Uterus (tissue), 4 donors: ENCODE data around the gene AFAP1L1. TPM values are rescaled to one million over a fixed set of nuclear protein-coding genes. Genes with fewer than 3 reads are reported as not detected.

ENCODE experiments used
- DNase-seq, 2 donors: peaks; one replicate each; pipeline ENCODE4 v3.0.0-alpha.2; 2019 to 2020
- H3K27ac ChIP-seq, 2 donors: fragments of 200-600 bp; sonication (generic); 1 replicate in 1 of 2; 2 replicates in 1 of 2; pipeline ENCODE4 v1.5.1; 2016 to 2018
- H3K27me3 ChIP-seq, 2 donors: fragments of 200-600 bp; sonication (generic); one replicate each; pipeline ENCODE4 v1.5.1; 2018 to 2019; ENCODE audit warnings: control low read depth in 1 of 2
- H3K36me3 ChIP-seq, 2 donors: fragments of 200-600 bp; sonication (generic); one replicate each; pipeline ENCODE4 v1.5.1; 2019; ENCODE audit warnings: control low read depth in 1 of 2
- H3K4me1 ChIP-seq, 2 donors: fragments of 200-600 bp; sonication (generic); one replicate each; pipeline ENCODE4 v1.5.1; 2018 to 2019; ENCODE audit warnings: control low read depth in 1 of 2
- H3K4me3 ChIP-seq, 2 donors: fragments of 200-600 bp; sonication (generic); 1 replicate in 1 of 2; 2 replicates in 1 of 2; pipeline ENCODE4 v1.5.1; 2018 to 2019; ENCODE audit warnings: mild to moderate bottlenecking in 1 of 2
- H3K9me3 ChIP-seq, 2 donors: fragments of 200-600 bp; sonication (generic); one replicate each; pipeline ENCODE4 v1.5.1; 2019; ENCODE audit warnings: control low read depth in 1 of 2
- CTCF ChIP-seq, 4 experiments: fragments of 200-600 bp in 2 of 4; fragments of 450-650 bp in 2 of 4; sonication (generic) in 2 of 4; IDR thresholded peaks; one replicate each; pipeline ENCODE4 v1.5.1; 2016 to 2019; ENCODE audit warnings: antibody characterized with exemption in 4 of 4, mild to moderate bottlenecking in 2 of 4, moderate library complexity in 1 of 4
- POLR2A ChIP-seq, 2 donors: fragments of 450-650 bp; IDR thresholded peaks; one replicate each; pipeline ENCODE4 v1.6.1; 2016; ENCODE audit warnings: antibody characterized with exemption in 2 of 2, mild to moderate bottlenecking in 1 of 2, moderate library complexity in 1 of 2
- intact Hi-C: fragments of 100-400 bp; cut with DNase I; formaldehyde crosslinking; loops from one replicate; pipeline ENCODE4 v1.15.1; 2023; ENCODE audit warnings: low total_unique reads
- total RNA-seq, 4 donors: library from RNA; depleted of rRNA in 3 of 4; stranded (reverse); fragments of >200 nt in 3 of 4; gene quantifications; one replicate each; pipeline versions ENCODE4 v1.1.0 to v1.2.4, GENCODE V29; 2014 to 2023
- donor health status: DM: yes; HTN: yes; CAD: no.

AFAP1L1 gene
- total RNA-seq, 4 donors from 2014 or later, result 5.3 to 26.9 (median 24.6) TPM

DNA sequence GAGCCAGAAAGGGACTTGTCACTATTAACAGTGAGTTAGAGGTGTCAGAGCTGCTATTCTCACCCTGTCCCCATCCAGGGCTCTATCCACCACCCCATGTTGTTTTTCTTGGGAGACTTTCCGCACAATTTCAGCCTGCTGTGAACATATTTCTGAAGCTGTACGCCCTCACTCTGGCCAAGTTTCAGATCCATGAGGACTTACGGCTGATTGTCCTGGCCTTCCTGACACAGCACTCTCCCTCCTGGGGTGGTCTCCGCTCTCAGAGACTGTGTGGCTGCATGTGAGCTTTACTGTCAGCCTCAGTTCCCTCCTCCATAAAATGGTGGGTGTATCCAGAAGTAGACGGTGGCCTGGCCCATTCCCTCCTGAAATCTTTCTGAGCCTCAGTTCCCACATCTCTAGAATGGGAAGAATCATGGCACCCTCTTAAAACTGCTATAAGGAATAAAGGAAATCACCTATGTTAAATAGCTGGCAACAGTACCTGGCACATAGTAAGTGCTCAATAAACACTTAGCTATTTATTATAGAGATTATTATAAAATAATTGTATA lies 108.2 kb downstream of the AFAP1L1 start:
- Histone ChIP-seq H3K27ac (peak overlapping the region; percentile 93 to 95), H3K27me3 (no peaks in the 10 kb centered on the region), H3K9me3 (no peaks in the 10 kb centered on the region), H3K4me1 (peaks cover 7 to 9% of the 10 kb centered on the region in 2 donors), H3K4me3 (no peak overlapping the region), H3K36me3 (no peaks in the 10 kb centered on the region)
- no peak for DNase-seq
- TF ChIP-seq POLR2A (IDR thresholded peaks at IDR 0.05) (no peak), CTCF (IDR thresholded peaks at IDR 0.05) (no peak)
- intact Hi-C loops, result loop anchor here (5.0 kb wide), 2 partner anchors 37 to 52 kb away; no protein-coding TSS in a partner anchor

DNA sequence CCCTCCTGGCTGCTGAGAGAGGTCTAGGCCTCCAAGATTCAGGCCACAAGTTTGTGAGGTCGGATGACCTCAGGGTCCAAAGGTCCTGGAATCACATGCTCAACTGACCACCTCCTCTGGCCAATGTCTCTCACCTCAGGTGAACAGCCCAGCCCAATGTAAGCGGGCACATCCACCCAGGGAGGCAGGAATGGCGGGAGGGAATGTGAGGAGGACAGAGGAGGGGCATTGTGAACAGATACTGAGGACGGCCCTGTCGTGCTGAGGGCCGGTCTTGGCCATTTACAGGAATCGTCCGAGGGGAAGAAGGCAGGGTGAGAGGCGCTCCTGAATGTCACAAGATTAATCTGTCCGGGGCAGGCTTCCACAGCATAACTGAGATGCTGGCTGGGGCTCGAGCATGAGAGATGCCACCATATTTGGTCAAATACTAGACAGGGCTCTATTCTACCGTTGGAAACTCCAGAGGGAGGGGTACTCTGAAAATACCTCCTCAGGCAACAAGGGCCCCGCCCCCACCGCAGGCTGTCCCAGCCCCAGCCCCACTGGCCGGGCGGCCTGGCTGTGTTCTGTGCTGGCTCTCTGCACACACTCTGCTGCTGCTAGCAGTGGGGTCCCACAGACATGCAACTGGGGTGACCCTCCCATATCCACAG lies 108.9 kb downstream of the AFAP1L1 start:
- Histone ChIP-seq H3K36me3 (no peaks in the 10 kb centered on the region), H3K27me3 (no peaks in the 10 kb centered on the region), H3K9me3 (no peaks in the 10 kb centered on the region), H3K27ac (peak overlapping the region; percentile 93 to 95), H3K4me1 (peaks cover 7 to 14% of the 10 kb centered on the region in 2 donors), H3K4me3 (no peak overlapping the region)
- no peak for TF ChIP-seq CTCF (IDR thresholded peaks at IDR 0.05)
- peak; percentile 38 to 51 for TF ChIP-seq POLR2A (IDR thresholded peaks at IDR 0.05)
- intact Hi-C loops, result loop anchor here (5.0 kb wide), 2 partner anchors 37 to 52 kb away; no protein-coding TSS in a partner anchor
- peak; percentile 82 to 90 for DNase-seq

DNA sequence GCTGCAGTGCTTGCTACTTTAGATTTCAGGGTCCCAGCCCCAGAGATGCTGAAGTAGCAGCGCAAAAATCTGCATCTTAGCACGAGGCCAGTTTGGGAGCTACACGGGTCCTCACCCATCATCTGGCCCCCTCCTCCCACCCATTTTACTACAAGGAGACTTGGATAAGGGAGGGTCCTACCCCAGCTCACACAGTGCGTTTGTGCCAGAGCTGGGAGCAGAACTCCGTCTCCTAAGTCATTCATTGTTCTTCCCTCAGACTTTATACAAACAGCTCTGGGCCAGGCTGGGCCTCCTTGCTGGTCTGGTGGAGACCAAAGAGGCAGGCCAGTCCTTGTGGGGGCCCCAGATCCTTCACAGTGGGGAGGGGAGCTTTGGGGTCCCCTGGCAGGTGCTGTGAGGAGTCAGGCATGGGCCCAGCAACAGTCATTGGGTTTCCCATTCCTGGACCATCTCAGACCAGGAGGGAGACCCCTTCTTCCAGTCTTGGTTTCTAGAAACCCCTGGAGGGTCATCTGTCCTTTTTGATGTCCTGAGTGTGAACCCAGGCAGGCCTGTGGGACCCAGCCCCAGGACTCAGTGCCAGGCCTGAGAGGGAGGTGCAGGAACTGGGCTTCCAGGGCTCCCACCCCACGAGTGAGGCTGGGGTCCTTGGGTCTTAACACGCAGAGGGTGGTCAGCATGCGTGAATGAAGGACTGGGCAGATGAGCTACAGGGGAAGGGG lies 109.8 kb downstream of the AFAP1L1 start:
- H3K36me3 ChIP-seq, result no peaks in the 10 kb centered on the region
- TF ChIP-seq POLR2A (IDR thresholded peaks at IDR 0.05) (no peak), CTCF (IDR thresholded peaks at IDR 0.05) (no peak)
- DNase-seq, result peak in 1 of 2 donors; percentile 45
- H3K4me3 ChIP-seq, result peak overlapping the region; percentile 9 to 22
- intact Hi-C loops, result loop anchor here (5.0 kb wide), 2 partner anchors 36 to 51 kb away; no protein-coding TSS in a partner anchor
- peaks cover 7 to 22% of the 10 kb centered on the region in 2 donors for H3K4me1 ChIP-seq
- no peaks in the 10 kb centered on the region for H3K27me3 ChIP-seq
- no peaks in the 10 kb centered on the region for H3K9me3 ChIP-seq
- peak overlapping the region; percentile 93 to 95 for H3K27ac ChIP-seq

- Histone ChIP-seq H3K36me3 (no peaks in the 10 kb centered on the region), H3K4me1 (peaks cover 12 to 27% of the 10 kb centered on the region in 2 donors), H3K27ac (peak overlapping the region; percentile 93 to 95), H3K9me3 (no peaks in the 10 kb centered on the region), H3K4me3 (peak overlapping the region; percentile 9 to 22), H3K27me3 (no peaks in the 10 kb centered on the region)
- TF ChIP-seq POLR2A (IDR thresholded peaks at IDR 0.05) (no peak), CTCF (IDR thresholded peaks at IDR 0.05) (peak; percentile 91 to 96 (median 96))
- DNase-seq, result peak; percentile 89
- intact Hi-C loops, result loop anchor here (5.0 kb wide), 2 partner anchors 35 to 50 kb away; no protein-coding TSS in a partner anchor
Observed at GRCh38 chr5:149381986-149382338, 110.3 kb downstream of the AFAP1L1 start.
